Right cardiac atrium (tissue), 5 donors: ENCODE measurements around the gene ACAD8. TPM values are rescaled to one million over a fixed set of nuclear protein-coding genes. Genes with fewer than 3 reads are reported as not detected.
A peak's percentile ranks its signal among the peaks of the same experiment; 100 is the strongest.

Source experiments
- ATAC-seq, 2 donors: fragments of 200-7000 bp; cut with Tn5 transposase; one replicate each; pipeline versions ENCODE4 v1.8.0 to v1.9.1; 2020; ENCODE audit warnings: moderate library complexity in 2 of 2, mild to moderate bottlenecking in 1 of 2
- DNase-seq, 3 donors: peaks; one replicate each; pipeline ENCODE4 v3.0.0-alpha.2; 2020
- H3K27ac ChIP-seq: one replicate; pipeline ENCODE4 v1.5.1; 2013; ENCODE audit warnings: mild to moderate bottlenecking, low read length, control low read depth, moderate library complexity
- H3K27me3 ChIP-seq: one replicate; pipeline ENCODE4 v1.6.1; 2013; ENCODE audit not compliant: control insufficient read depth, insufficient read depth
- H3K4me1 ChIP-seq: one replicate; pipeline ENCODE4 v1.6.1; 2013; ENCODE audit warnings: low read length; ENCODE audit not compliant: control insufficient read depth, insufficient read depth
- H3K4me3 ChIP-seq: one replicate; pipeline ENCODE4 v1.5.1; 2013; ENCODE audit warnings: low read length, control low read depth
- H3K9me3 ChIP-seq: one replicate; pipeline ENCODE4 v1.6.1; 2013; ENCODE audit warnings: low read length; ENCODE audit not compliant: control insufficient read depth
- whole genome bisulfite sequencing: extraction: QIAGEN DNeasy Blood & Tissue Kit; methylation state at CpG from one replicate; pipeline ENCODE4 v1.1.7; 2013; 5-methylcytosine and 5-hydroxymethylcytosine counted together
- intact Hi-C, 4 donors: fragments of 100-400 bp; cut with DNase I; formaldehyde crosslinking; loops; one replicate each; pipeline versions ENCODE4 v1.11.0 to v1.14.0; 2022 to 2023
- long read RNA-seq, 4 donors: library from polyadenylated mRNA; unstranded; transcript quantifications; one replicate each; pipeline ENCODE4 v2.0.0, GENCODE V29; 2020 to 2021
- polyA plus RNA-seq: library from polyadenylated mRNA; stranded (reverse); fragments of 200-250 nt; gene quantifications from one replicate; pipeline ENCODE4 v1.2.3, GENCODE V29; 2013
- total RNA-seq, 4 donors: library from RNA; stranded (reverse); fragmentation: NEBNext Ultra II Directional; extraction: Animal tissue kit (Norgen Biotek cat#: 25700); gene quantifications; one replicate each; pipeline ENCODE4 v1.2.1, GENCODE V29; 2021
- donor health status: healthy with polysubstance abuse.
- donor health status: DM: no; HTN: yes; CAD: no.
- donor health status: DM: no; HTN: no; CAD: no.
- donor health status: DM: no; HTN: yes; CAD: no; lungs with severe emphysema.
- donor health status: DM: yes; HTN: yes; CAD: no.

Gene ACAD8
- total RNA-seq: 10 to 100 TPM; 18.7 to 34.6 (median 27.3) TPM
- 25.6 TPM for polyA plus RNA-seq
- long read RNA-seq, donor 1, transcript ACAD8-201 (11 exons, 2,249 nt): major isoform, 75 of 111 reads
- long read RNA-seq, donor 1, partial matches to known transcripts: 3 of 111 reads
- long read RNA-seq, donor 1, other reads (novel, unspliced or antisense): 31 of 111 reads
- long read RNA-seq, donor 2, transcript ACAD8-201 (11 exons, 2,249 nt): major isoform, 48 of 65 reads
- long read RNA-seq, donor 2, partial matches to known transcripts: 2 of 65 reads
- long read RNA-seq, donor 2, other reads (novel, unspliced or antisense): 14 of 65 reads
- long read RNA-seq, donor 3, transcript ACAD8-201 (11 exons, 2,249 nt): major isoform, 142 of 206 reads
- long read RNA-seq, donor 3, partial matches to known transcripts: 13 of 206 reads
- long read RNA-seq, donor 3, other reads (novel, unspliced or antisense): 50 of 206 reads
- long read RNA-seq, donor 4, transcript ACAD8-201 (11 exons, 2,249 nt): major isoform, 55 of 76 reads
- long read RNA-seq, donor 4, partial matches to known transcripts: 7 of 76 reads
- long read RNA-seq, donor 4, other reads (novel, unspliced or antisense): 14 of 76 reads

GRCh38 chr11:134253188-134253993, at the start of gene ACAD8, which contains the start of gene THYN1:
ACAD8 (plus strand) TSS chr11:134253568; CDS start chr11:134253601, 33 bp downstream.
THYN1 (minus strand) TSS chr11:134253352; CDS start chr11:134252882, 470 bp downstream.
- intact Hi-C loops: no loop called here
- Histone ChIP-seq H3K4me3 (peak within 1 kb of the TSS; percentile 71), H3K4me1 (no peaks in the 10 kb centered on the region), H3K27me3 (no peaks in the 10 kb centered on the region), H3K27ac (peak within 1 kb of the TSS; percentile 27), H3K9me3 (no peaks in the 10 kb centered on the region)
- WGBS: under 1% methylated on average over 70 of the region's 70 CpGs
- DNase-seq (peak; percentile 98), ATAC-seq (peak; percentile 100)

GRCh38 chr11:134205729-134206128, 47.6 kb upstream of the ACAD8 start:
- Histone ChIP-seq H3K27ac (no peak overlapping the region), H3K4me3 (no peak overlapping the region), H3K27me3 (no peaks in the 10 kb centered on the region), H3K9me3 (no peaks in the 10 kb centered on the region), H3K4me1 (no peaks in the 10 kb centered on the region)
- intact Hi-C loops: no loop called here
- 94% methylated on average over 9 of the region's 9 CpGs for WGBS
- no peak for ATAC-seq
- no peak for DNase-seq

- Histone ChIP-seq H3K9me3 (no peaks in the 10 kb centered on the region), H3K27ac (no peak overlapping the region), H3K27me3 (no peaks in the 10 kb centered on the region), H3K4me1 (no peaks in the 10 kb centered on the region), H3K4me3 (no peak overlapping the region)
- DNase-seq: no peak
- WGBS: 94% methylated on average over 5 of the region's 5 CpGs
- no peak for ATAC-seq
- intact Hi-C loops: no loop called here
These were observed 47.2 kb upstream of the ACAD8 start for GRCh38 chr11:134206185-134206584.

GRCh38 chr11:134207538-134208239, 45.7 kb upstream of the ACAD8 start:
- Histone ChIP-seq H3K27me3 (no peaks in the 10 kb centered on the region), H3K27ac (no peak overlapping the region), H3K4me1 (no peaks in the 10 kb centered on the region), H3K9me3 (no peaks in the 10 kb centered on the region), H3K4me3 (no peak overlapping the region)
- 87% methylated on average over 16 of the region's 16 CpGs for WGBS
- no peak for ATAC-seq
- peak; percentile 38 to 62 (median 49) for DNase-seq
- intact Hi-C loops: no loop called here

GRCh38 chr11:134215836-134216235, 37.5 kb upstream of the ACAD8 start:
- DNase-seq: no peak
- H3K4me3 ChIP-seq: no peak overlapping the region
- H3K9me3 ChIP-seq: no peaks in the 10 kb centered on the region
- no peaks in the 10 kb centered on the region for H3K27me3 ChIP-seq
- no peak for ATAC-seq
- intact Hi-C loops: no loop called here
- WGBS: 94% methylated on average over 7 of the region's 7 CpGs
- H3K4me1 ChIP-seq: no peaks in the 10 kb centered on the region
- H3K27ac ChIP-seq: no peak overlapping the region

- Histone ChIP-seq H3K9me3 (no peaks in the 10 kb centered on the region), H3K27me3 (no peaks in the 10 kb centered on the region), H3K4me1 (no peaks in the 10 kb centered on the region), H3K27ac (no peak overlapping the region), H3K4me3 (no peak overlapping the region)
- ATAC-seq: no peak
- 91% methylated on average over 3 of the region's 3 CpGs for WGBS
- intact Hi-C loops: no loop called here
- DNase-seq: no peak
These were observed 36.6 kb upstream of the ACAD8 start for GRCh38 chr11:134216816-134217215.

- DNase-seq: no peak
- 7% methylated on average over 5 of the region's 5 CpGs for WGBS
- peak overlapping the region; percentile 85 for H3K4me3 ChIP-seq
- H3K4me1 ChIP-seq: peaks cover 5% of the 10 kb centered on the region
- H3K27ac ChIP-seq: no peak overlapping the region
- H3K9me3 ChIP-seq: no peaks in the 10 kb centered on the region
- intact Hi-C loops: no loop called here
- no peaks in the 10 kb centered on the region for H3K27me3 ChIP-seq
- no peak for ATAC-seq
These were observed 30.2 kb upstream of the ACAD8 start for GRCh38 chr11:134223121-134223520.

GRCh38 chr11:134223836-134224709, 29.3 kb upstream of the ACAD8 start, which contains the start of the genes NCAPD3 and VPS26B:
NCAPD3 (minus strand) TSS chr11:134223967; CDS start chr11:134223926, 41 bp downstream.
VPS26B (plus strand) TSS chr11:134224671; CDS start chr11:134225123, 452 bp downstream.
- Histone ChIP-seq H3K4me3 (peak within 1 kb of the TSS; percentile 85), H3K27ac (peak within 1 kb of the TSS; percentile 93), H3K9me3 (no peaks in the 10 kb centered on the region), H3K4me1 (peaks cover 5% of the 10 kb centered on the region), H3K27me3 (no peaks in the 10 kb centered on the region)
- ATAC-seq (peak; percentile 95 to 96), DNase-seq (peak; percentile 97 to 99 (median 99))
- intact Hi-C loops: no loop called here
- WGBS: under 1% methylated on average over 89 of the region's 89 CpGs

- peak overlapping the region; percentile 85 for H3K4me3 ChIP-seq
- intact Hi-C loops: no loop called here
- no peaks in the 10 kb centered on the region for H3K9me3 ChIP-seq
- peak; percentile 41 to 49 for ATAC-seq
- WGBS: under 1% methylated on average over 93 of the region's 93 CpGs
- no peaks in the 10 kb centered on the region for H3K27me3 ChIP-seq
- peak; percentile 73 to 91 (median 88) for DNase-seq
- H3K27ac ChIP-seq: peak overlapping the region; percentile 73
- peaks cover 12% of the 10 kb centered on the region for H3K4me1 ChIP-seq
These were observed 28.4 kb upstream of the ACAD8 start for GRCh38 chr11:134224710-134225664.
